Calu3 (cell line): ENCODE results near the gene BTLA. TPM values are rescaled to one million over a fixed set of nuclear protein-coding genes. Genes with fewer than 3 reads are reported as not detected.

Experiments used
- BruUV-seq: library from RNA; stranded (reverse); fragments of 400-500 nt; replicated peaks from 2 replicates; lab custom pipeline; 2021; lab: Mats Ljungman, UMichigan
- CTCF ChIA-PET: fragments of 300-600 bp; sonication (Branson Sonifier 250); formaldehyde crosslinking; loops from one replicate; lab custom pipeline; 2022; ENCODE audit warnings: antibody characterized with exemption; lab: Charles Lee
- DNase-seq: peaks from one replicate; pipeline ENCODE4 v3.0.0; 2022
- H3K27ac Mint-ChIP-seq: one replicate; pipeline ENCODE4 v1.8.0; 2022; ENCODE audit warnings: mixed read lengths; ENCODE audit not compliant: unreplicated experiment
- H3K27me3 Mint-ChIP-seq: one replicate; pipeline ENCODE4 v1.8.0; 2022; ENCODE audit warnings: mixed read lengths; ENCODE audit not compliant: unreplicated experiment
- H3K36me3 Mint-ChIP-seq: one replicate; pipeline ENCODE4 v1.8.0; 2022; ENCODE audit warnings: mild to moderate bottlenecking, moderate library complexity, mixed read lengths; ENCODE audit not compliant: insufficient read depth, unreplicated experiment
- H3K4me1 Mint-ChIP-seq: one replicate; pipeline ENCODE4 v1.8.0; 2022; ENCODE audit warnings: mild to moderate bottlenecking, low read depth, mixed read lengths; ENCODE audit not compliant: unreplicated experiment
- H3K4me3 Mint-ChIP-seq: one replicate; pipeline ENCODE4 v1.8.0; 2022; ENCODE audit warnings: mild to moderate bottlenecking, low read depth, moderate library complexity, mixed read lengths; ENCODE audit not compliant: unreplicated experiment
- H3K9me3 Mint-ChIP-seq: one replicate; pipeline ENCODE4 v1.8.0; 2022; ENCODE audit warnings: low read depth, mixed read lengths; ENCODE audit not compliant: unreplicated experiment
- intact Hi-C: fragments of 100-400 bp; cut with micrococcal nuclease; formaldehyde crosslinking; loops from one replicate; pipeline ENCODE4 v1.10.0; 2022; ENCODE audit not compliant: unreplicated experiment
- total RNA-seq: library from RNA; stranded (reverse); gene quantifications from 2 replicates; pipeline ENCODE4 v1.2.3, GENCODE V29; 2022
- TF ChIP-seq, protein P1 (sequence below): fragments of 200-600 bp; IDR thresholded peaks from one replicate; pipeline ENCODE4 v1.8.0; 2022; ENCODE audit warnings: antibody characterized with exemption; ENCODE audit not compliant: unreplicated experiment

BTLA gene
- total RNA-seq, 1 experiment from 2014 or later, result not detected

DNA sequence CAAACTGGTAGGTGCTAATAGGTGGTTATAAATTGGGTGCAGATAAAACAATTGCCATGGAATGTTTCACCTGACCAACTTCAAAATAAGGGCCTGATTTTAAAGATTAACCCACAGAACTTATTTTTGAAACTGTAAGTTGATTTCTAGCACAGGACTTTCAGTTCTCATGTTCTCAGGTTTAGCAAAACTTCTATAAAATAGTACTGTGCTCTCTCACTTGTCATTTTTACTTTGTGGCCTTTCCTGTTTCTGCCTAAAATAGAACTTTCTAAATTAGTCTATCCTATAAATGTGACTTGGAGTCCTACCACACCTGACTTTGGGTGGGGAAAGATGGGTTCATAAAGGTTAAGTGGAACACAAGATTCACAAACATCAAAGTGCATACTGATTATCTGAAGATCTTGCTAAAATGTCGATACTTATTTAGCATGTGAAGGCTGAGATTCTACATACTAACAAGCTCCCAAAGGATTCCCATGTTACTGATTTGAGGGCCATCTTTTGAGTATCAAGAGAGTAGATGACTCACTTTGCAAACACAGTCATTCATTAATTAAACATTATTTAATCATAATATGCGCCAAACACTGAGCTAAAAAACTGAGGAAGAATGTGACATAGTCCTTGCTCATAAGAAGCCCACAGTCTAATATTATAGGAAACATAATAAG lies 38.6 kb downstream of the BTLA start:
- no peak overlapping the region for H3K4me3 Mint-ChIP-seq
- TF ChIP-seq, protein P1, sequence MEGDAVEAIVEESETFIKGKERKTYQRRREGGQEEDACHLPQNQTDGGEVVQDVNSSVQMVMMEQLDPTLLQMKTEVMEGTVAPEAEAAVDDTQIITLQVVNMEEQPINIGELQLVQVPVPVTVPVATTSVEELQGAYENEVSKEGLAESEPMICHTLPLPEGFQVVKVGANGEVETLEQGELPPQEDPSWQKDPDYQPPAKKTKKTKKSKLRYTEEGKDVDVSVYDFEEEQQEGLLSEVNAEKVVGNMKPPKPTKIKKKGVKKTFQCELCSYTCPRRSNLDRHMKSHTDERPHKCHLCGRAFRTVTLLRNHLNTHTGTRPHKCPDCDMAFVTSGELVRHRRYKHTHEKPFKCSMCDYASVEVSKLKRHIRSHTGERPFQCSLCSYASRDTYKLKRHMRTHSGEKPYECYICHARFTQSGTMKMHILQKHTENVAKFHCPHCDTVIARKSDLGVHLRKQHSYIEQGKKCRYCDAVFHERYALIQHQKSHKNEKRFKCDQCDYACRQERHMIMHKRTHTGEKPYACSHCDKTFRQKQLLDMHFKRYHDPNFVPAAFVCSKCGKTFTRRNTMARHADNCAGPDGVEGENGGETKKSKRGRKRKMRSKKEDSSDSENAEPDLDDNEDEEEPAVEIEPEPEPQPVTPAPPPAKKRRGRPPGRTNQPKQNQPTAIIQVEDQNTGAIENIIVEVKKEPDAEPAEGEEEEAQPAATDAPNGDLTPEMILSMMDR, result no peak
- intact Hi-C loops, result no loop called here
- CTCF ChIA-PET, result no interaction called here
- no peak overlapping the region for H3K27ac Mint-ChIP-seq
- no TSS peak for BruUV-seq
- H3K9me3 Mint-ChIP-seq, result no peaks in the 10 kb centered on the region
- peaks cover 3% of the 10 kb centered on the region for H3K27me3 Mint-ChIP-seq
- no peak for DNase-seq
- H3K4me1 Mint-ChIP-seq, result peaks cover 8% of the 10 kb centered on the region
- H3K36me3 Mint-ChIP-seq, result no peaks in the 10 kb centered on the region

DNA sequence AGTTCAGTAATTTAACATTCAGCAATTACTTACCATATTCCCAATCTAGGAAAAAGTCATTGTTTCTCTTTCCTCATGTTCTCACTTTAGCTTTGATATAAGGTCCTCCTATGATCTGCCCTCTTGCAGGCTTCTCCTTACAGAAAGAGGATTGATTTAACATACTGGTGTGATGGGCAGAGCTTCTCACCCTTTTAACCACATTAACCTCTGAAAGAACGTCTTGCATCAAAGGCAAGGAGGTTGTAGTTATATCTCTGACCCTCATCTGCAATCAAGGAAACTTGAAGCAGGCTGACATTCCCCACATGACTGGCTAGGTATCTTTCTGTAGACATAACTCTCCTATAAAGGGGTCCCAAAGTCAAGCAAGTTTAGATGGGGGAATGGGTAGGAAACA lies 39.5 kb downstream of the BTLA start:
- no peaks in the 10 kb centered on the region for H3K9me3 Mint-ChIP-seq
- H3K27me3 Mint-ChIP-seq, result peaks cover 12% of the 10 kb centered on the region
- no peak overlapping the region for H3K27ac Mint-ChIP-seq
- TF ChIP-seq, protein P1, result no peak
- H3K4me3 Mint-ChIP-seq, result no peak overlapping the region
- DNase-seq, result no peak
- intact Hi-C loops, result no loop called here
- BruUV-seq, result no TSS peak
- H3K36me3 Mint-ChIP-seq, result no peaks in the 10 kb centered on the region
- CTCF ChIA-PET, result no interaction called here
- peaks cover 8% of the 10 kb centered on the region for H3K4me1 Mint-ChIP-seq

DNA sequence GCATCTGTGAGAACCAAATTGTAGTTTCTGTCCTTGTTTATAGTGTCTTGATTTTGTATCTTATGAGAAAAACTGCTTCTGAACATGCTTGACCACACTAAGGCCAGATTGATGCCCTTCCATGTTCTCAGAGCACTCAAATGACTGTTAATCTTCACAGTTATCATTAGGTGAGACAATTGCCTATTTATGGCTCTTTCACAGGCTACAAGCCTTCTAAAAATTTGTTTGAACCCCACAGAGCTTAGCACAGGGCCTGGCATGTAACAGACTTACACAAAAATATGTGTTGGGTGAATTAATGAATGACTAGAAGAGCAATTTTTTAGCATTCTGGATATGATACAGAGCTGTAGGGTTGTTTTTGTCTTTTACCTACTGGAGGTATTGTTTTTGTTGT lies 43.1 kb downstream of the BTLA start:
- Mint-ChIP-seq H3K9me3 (no peaks in the 10 kb centered on the region), H3K27me3 (peaks cover 16% of the 10 kb centered on the region), H3K4me1 (peaks cover 5% of the 10 kb centered on the region), H3K4me3 (no peak overlapping the region), H3K27ac (no peak overlapping the region), H3K36me3 (no peaks in the 10 kb centered on the region)
- no TSS peak for BruUV-seq
- CTCF ChIA-PET, result no interaction called here
- TF ChIP-seq, protein P1, result no peak
- no peak for DNase-seq
- intact Hi-C loops, result no loop called here

DNA sequence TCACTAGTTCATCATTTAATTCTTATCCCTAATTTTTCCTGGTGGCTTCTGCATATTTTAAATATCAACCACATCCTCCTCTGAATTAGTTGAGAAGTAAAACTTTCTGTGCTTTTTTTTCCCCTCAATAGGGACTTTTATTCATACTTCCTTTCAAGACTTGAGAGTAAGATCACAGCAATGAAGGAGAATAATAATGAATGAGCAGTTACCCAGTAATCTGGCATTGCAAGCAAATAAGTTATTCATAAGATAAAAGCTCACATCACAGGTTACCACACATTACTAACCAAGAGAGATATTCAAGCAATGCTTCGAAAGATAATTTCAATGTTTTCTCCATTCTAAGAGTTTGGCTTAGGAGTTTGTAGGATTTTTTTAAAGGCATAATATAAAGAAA lies 50.3 kb downstream of the BTLA start:
- no peak for DNase-seq
- TF ChIP-seq, protein P1, result no peak
- no TSS peak for BruUV-seq
- no peaks in the 10 kb centered on the region for H3K9me3 Mint-ChIP-seq
- no peaks in the 10 kb centered on the region for H3K36me3 Mint-ChIP-seq
- intact Hi-C loops, result no loop called here
- no peaks in the 10 kb centered on the region for H3K4me1 Mint-ChIP-seq
- CTCF ChIA-PET, result no interaction called here
- no peak overlapping the region for H3K4me3 Mint-ChIP-seq
- H3K27ac Mint-ChIP-seq, result no peak overlapping the region
- no peaks in the 10 kb centered on the region for H3K27me3 Mint-ChIP-seq
